Vagina (tissue), 2 donors: Measurements from ENCODE around the gene SLC15A1. TPM values are rescaled to one million over a fixed set of nuclear protein-coding genes. Genes with fewer than 3 reads are reported as not detected.

ENCODE experiments used
- DNase-seq, 2 donors: peaks; one replicate each; pipeline ENCODE4 v3.0.0-alpha.2; 2017; ENCODE audit errors: extremely low spot score in 2 of 2
- H3K27ac ChIP-seq: fragments of 200-600 bp; sonication (generic); one replicate; pipeline ENCODE4 v1.5.1; 2019
- H3K27me3 ChIP-seq: fragments of 200-600 bp; sonication (generic); one replicate; pipeline ENCODE4 v1.5.1; 2019
- H3K36me3 ChIP-seq, 2 donors: fragments of 200-600 bp; sonication (generic); one replicate each; pipeline ENCODE4 v1.5.1; 2017 to 2019
- H3K4me1 ChIP-seq: fragments of 200-600 bp; sonication (generic); one replicate; pipeline ENCODE4 v1.5.1; 2019
- H3K4me3 ChIP-seq, 2 donors: fragments of 200-600 bp; sonication (generic); 1 replicate in 1 of 2; 2 replicates in 1 of 2; pipeline ENCODE4 v1.5.1; 2016 to 2019
- H3K9me3 ChIP-seq: fragments of 200-600 bp; sonication (generic); one replicate; pipeline ENCODE4 v1.5.1; 2019
- POLR2A ChIP-seq, 2 donors: fragments of 450-650 bp; IDR thresholded peaks; one replicate each; pipeline ENCODE4 v1.6.1; 2017; ENCODE audit warnings: antibody characterized with exemption in 2 of 2, mild to moderate bottlenecking in 2 of 2, moderate library complexity in 2 of 2
- POLR2AphosphoS5 ChIP-seq, 2 donors: sonication (generic); formaldehyde crosslinking; IDR thresholded peaks; one replicate each; pipeline ENCODE4 v1.9.0; 2017; ENCODE audit warnings: antibody characterized with exemption in 2 of 2, mild to moderate bottlenecking in 2 of 2, low read depth in 1 of 2; ENCODE audit not compliant: insufficient read depth in 1 of 2
- intact Hi-C: fragments of 100-400 bp; cut with DNase I; formaldehyde crosslinking; loops from one replicate; pipeline ENCODE4 v1.15.1; 2023
- total RNA-seq: library from RNA; depleted of rRNA; stranded (reverse); fragments of >200 nt; gene quantifications from one replicate; pipeline ENCODE4 v1.2.3, GENCODE V29; 2016
- TF ChIP-seq, protein P1 (sequence below), 3 experiments: fragments of 450-650 bp in 2 of 3; fragments of 200-600 bp in 1 of 3; sonication (generic) in 1 of 3; IDR thresholded peaks; one replicate each; pipeline ENCODE4 v1.5.1; 2017 to 2019; ENCODE audit warnings: antibody characterized with exemption in 3 of 3, mild to moderate bottlenecking in 2 of 3, moderate library complexity in 2 of 3

SLC15A1 gene
- total RNA-seq, 1 donor from 2014 or later: 7.4 TPM

DNA sequence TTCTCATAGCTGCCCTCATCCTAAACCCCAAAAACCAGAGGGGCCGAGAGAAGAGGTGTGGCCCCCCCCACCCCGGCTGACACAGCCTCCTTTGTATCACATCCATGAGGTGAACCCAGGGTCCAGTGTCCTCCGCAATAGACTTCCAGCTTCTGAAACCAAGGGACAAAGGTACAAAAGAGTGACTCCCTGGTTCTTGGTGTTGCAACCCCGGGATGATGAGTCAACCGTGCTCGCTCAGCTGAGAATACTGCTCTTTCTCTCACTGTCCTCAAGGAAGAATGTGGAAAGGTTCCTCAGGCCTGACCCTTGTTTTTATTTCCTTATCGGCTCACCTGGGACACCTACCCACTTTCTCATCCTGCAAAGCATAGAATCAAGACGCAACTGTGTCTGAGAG, 5.5 kb downstream of the SLC15A1 start:
- DNase-seq: no peak
- Histone ChIP-seq H3K36me3 (no peaks in the 10 kb centered on the region), H3K9me3 (no peaks in the 10 kb centered on the region), H3K4me1 (peaks cover 8% of the 10 kb centered on the region), H3K4me3 (no peak overlapping the region), H3K27me3 (no peaks in the 10 kb centered on the region), H3K27ac (no peak overlapping the region)
- intact Hi-C loops: no loop called here
- TF ChIP-seq POLR2AphosphoS5 (IDR thresholded peaks at IDR 0.05; ENCODE audit: insufficient read depth in 1 of 2, low read depth in 1 of 2): no peak
- no peak for TF ChIP-seq POLR2A (IDR thresholded peaks at IDR 0.05)
- TF ChIP-seq, protein P1, sequence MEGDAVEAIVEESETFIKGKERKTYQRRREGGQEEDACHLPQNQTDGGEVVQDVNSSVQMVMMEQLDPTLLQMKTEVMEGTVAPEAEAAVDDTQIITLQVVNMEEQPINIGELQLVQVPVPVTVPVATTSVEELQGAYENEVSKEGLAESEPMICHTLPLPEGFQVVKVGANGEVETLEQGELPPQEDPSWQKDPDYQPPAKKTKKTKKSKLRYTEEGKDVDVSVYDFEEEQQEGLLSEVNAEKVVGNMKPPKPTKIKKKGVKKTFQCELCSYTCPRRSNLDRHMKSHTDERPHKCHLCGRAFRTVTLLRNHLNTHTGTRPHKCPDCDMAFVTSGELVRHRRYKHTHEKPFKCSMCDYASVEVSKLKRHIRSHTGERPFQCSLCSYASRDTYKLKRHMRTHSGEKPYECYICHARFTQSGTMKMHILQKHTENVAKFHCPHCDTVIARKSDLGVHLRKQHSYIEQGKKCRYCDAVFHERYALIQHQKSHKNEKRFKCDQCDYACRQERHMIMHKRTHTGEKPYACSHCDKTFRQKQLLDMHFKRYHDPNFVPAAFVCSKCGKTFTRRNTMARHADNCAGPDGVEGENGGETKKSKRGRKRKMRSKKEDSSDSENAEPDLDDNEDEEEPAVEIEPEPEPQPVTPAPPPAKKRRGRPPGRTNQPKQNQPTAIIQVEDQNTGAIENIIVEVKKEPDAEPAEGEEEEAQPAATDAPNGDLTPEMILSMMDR (IDR thresholded peaks at IDR 0.05): no peak

GRCh38 chr13:98743377-98743776, 9.1 kb downstream of the SLC15A1 start:
- Histone ChIP-seq H3K9me3 (no peaks in the 10 kb centered on the region), H3K4me1 (peaks cover 8% of the 10 kb centered on the region), H3K27me3 (no peaks in the 10 kb centered on the region), H3K27ac (no peak overlapping the region), H3K36me3 (no peaks in the 10 kb centered on the region), H3K4me3 (no peak overlapping the region)
- DNase-seq: no peak
- TF ChIP-seq POLR2A (IDR thresholded peaks at IDR 0.05): no peak
- TF ChIP-seq, protein P1 (IDR thresholded peaks at IDR 0.05): no peak
- TF ChIP-seq POLR2AphosphoS5 (IDR thresholded peaks at IDR 0.05; ENCODE audit: insufficient read depth in 1 of 2, low read depth in 1 of 2): no peak
- intact Hi-C loops: no loop called here

- no peak overlapping the region for H3K27ac ChIP-seq
- H3K9me3 ChIP-seq: no peaks in the 10 kb centered on the region
- no peaks in the 10 kb centered on the region for H3K27me3 ChIP-seq
- TF ChIP-seq POLR2A (IDR thresholded peaks at IDR 0.05): no peak
- no peak for TF ChIP-seq POLR2AphosphoS5 (IDR thresholded peaks at IDR 0.05; ENCODE audit: insufficient read depth in 1 of 2, low read depth in 1 of 2)
- TF ChIP-seq, protein P1 (IDR thresholded peaks at IDR 0.05): no peak
- intact Hi-C loops: no loop called here
- H3K4me1 ChIP-seq: peaks cover 8% of the 10 kb centered on the region
- no peaks in the 10 kb centered on the region for H3K36me3 ChIP-seq
- no peak for DNase-seq
- no peak overlapping the region for H3K4me3 ChIP-seq
Measured at GRCh38 chr13:98742961-98743360, 9.5 kb downstream of the SLC15A1 start.

DNA sequence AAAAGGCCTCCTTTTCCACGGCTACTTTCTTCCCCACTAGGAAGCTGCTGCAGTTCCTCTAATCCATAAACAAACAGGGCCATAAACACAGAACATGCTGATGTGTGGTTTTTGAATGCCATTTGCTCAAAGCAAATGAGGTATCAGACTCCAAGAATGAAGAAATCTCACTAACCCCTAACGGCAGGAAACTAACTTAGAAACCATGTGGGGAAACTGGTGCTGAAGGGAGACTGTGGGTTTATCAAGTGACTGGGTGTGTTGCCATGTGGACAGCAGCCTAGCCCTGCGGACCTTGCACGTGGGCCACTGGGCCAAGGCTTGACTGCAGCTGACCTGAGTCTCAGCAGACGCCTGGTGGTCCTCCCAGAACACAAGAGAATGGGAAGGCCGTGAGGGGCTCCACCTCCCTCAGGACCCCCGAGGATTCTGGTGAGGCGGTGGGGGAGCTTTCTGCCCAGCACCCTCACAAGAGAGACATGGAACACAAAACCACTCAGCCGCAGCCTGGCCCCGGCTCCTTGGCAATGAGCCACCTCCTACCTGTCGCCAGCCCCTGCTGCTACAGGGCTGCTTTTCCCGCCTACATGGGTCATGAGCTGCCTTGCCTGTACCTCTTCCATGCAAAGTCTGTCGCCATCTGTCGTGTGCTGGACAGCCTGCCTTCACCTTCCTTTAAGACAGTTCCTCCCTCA, 10.6 kb downstream of the SLC15A1 start:
- no peak for DNase-seq
- TF ChIP-seq, protein P1 (IDR thresholded peaks at IDR 0.05): no peak
- TF ChIP-seq POLR2A (IDR thresholded peaks at IDR 0.05): no peak
- no peak for TF ChIP-seq POLR2AphosphoS5 (IDR thresholded peaks at IDR 0.05; ENCODE audit: insufficient read depth in 1 of 2, low read depth in 1 of 2)
- H3K36me3 ChIP-seq: no peaks in the 10 kb centered on the region
- H3K4me1 ChIP-seq: peaks cover 8% of the 10 kb centered on the region
- H3K27ac ChIP-seq: no peak overlapping the region
- no peaks in the 10 kb centered on the region for H3K27me3 ChIP-seq
- H3K4me3 ChIP-seq: no peak overlapping the region
- intact Hi-C loops: no loop called here
- H3K9me3 ChIP-seq: no peaks in the 10 kb centered on the region

GRCh38 chr13:98740131-98740530, 12.3 kb downstream of the SLC15A1 start:
- no peak for TF ChIP-seq POLR2AphosphoS5 (IDR thresholded peaks at IDR 0.05; ENCODE audit: insufficient read depth in 1 of 2, low read depth in 1 of 2)
- TF ChIP-seq POLR2A (IDR thresholded peaks at IDR 0.05): no peak
- TF ChIP-seq, protein P1 (IDR thresholded peaks at IDR 0.05): no peak
- peaks cover 8% of the 10 kb centered on the region for H3K4me1 ChIP-seq
- H3K36me3 ChIP-seq: no peaks in the 10 kb centered on the region
- no peak overlapping the region for H3K27ac ChIP-seq
- no peaks in the 10 kb centered on the region for H3K27me3 ChIP-seq
- intact Hi-C loops: no loop called here
- no peak overlapping the region for H3K4me3 ChIP-seq
- DNase-seq: no peak
- H3K9me3 ChIP-seq: no peaks in the 10 kb centered on the region
